ENCODE data around the gene ALCAM.

The ALCAM gene

DNA sequence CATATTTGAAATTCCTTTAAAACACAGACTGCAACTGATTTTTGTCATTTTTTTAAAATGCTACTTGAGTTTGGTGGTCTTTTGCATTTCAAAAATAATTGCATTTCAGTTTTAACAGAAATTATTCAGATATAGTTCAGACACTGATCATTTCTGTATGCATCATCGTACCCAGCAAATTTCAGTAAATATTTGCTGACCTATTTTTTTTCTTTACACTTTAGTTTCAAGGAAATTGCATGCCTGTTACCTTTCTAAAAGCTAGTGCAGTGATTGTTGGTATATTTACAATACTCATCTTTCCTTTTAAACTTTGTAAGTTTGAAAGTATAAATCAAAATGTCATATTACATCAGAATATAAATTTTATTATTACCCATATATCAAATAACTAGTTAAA, 32.4 kb downstream of the ALCAM start (continued):
- TF ChIP-seq ZNF433 (tag by site-specific recombination; IDR thresholded peaks at IDR 0.05; ENCODE audit: low read depth) (no peak), ZNF610 (tag by site-specific recombination; IDR thresholded peaks at IDR 0.05; ENCODE audit: borderline replicate concordance) (no peak)

DNA sequence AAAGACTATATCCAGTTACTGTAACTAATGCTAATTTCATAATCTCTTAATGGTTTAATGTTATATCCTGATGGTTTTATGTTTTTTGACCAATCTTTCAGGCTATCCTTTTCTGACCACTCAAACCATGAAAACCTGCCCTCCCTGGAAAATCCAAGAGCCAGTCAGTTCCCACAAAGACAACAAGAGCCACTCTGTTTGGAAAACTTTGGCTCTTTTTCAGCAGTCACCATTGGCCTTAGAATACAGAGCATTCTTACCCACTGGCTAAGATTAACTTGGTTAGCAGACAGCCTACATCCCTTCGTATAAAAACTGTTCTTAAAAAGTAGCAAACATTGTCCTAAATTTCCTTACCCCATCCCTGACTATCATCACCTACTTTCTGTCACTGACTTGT, 32.9 kb downstream of the ALCAM start:
- TF ChIP-seq, protein P1, sequence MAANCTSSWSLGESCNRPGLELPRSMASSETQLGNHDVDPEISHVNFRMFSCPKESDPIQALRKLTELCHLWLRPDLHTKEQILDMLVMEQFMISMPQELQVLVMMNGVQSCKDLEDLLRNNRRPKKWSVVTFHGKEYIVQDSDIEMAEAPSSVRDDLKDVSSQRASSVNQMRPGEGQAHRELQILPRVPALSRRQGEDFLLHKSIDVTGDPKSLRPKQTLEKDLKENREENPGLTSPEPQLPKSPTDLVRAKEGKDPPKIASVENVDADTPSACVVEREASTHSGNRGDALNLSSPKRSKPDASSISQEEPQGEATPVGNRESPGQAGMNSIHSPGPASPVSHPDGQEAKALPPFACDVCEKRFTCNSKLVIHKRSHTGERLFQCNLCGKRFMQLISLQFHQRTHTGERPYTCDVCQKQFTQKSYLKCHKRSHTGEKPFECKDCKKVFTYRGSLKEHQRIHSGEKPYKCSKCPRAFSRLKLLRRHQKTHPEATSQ (tag by site-specific recombination; IDR thresholded peaks at IDR 0.05), result no peak
- TF ChIP-seq, protein P2, sequence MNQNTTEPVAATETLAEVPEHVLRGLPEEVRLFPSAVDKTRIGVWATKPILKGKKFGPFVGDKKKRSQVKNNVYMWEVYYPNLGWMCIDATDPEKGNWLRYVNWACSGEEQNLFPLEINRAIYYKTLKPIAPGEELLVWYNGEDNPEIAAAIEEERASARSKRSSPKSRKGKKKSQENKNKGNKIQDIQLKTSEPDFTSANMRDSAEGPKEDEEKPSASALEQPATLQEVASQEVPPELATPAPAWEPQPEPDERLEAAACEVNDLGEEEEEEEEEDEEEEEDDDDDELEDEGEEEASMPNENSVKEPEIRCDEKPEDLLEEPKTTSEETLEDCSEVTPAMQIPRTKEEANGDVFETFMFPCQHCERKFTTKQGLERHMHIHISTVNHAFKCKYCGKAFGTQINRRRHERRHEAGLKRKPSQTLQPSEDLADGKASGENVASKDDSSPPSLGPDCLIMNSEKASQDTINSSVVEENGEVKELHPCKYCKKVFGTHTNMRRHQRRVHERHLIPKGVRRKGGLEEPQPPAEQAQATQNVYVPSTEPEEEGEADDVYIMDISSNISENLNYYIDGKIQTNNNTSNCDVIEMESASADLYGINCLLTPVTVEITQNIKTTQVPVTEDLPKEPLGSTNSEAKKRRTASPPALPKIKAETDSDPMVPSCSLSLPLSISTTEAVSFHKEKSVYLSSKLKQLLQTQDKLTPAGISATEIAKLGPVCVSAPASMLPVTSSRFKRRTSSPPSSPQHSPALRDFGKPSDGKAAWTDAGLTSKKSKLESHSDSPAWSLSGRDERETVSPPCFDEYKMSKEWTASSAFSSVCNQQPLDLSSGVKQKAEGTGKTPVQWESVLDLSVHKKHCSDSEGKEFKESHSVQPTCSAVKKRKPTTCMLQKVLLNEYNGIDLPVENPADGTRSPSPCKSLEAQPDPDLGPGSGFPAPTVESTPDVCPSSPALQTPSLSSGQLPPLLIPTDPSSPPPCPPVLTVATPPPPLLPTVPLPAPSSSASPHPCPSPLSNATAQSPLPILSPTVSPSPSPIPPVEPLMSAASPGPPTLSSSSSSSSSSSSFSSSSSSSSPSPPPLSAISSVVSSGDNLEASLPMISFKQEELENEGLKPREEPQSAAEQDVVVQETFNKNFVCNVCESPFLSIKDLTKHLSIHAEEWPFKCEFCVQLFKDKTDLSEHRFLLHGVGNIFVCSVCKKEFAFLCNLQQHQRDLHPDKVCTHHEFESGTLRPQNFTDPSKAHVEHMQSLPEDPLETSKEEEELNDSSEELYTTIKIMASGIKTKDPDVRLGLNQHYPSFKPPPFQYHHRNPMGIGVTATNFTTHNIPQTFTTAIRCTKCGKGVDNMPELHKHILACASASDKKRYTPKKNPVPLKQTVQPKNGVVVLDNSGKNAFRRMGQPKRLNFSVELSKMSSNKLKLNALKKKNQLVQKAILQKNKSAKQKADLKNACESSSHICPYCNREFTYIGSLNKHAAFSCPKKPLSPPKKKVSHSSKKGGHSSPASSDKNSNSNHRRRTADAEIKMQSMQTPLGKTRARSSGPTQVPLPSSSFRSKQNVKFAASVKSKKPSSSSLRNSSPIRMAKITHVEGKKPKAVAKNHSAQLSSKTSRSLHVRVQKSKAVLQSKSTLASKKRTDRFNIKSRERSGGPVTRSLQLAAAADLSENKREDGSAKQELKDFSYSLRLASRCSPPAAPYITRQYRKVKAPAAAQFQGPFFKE (tag by site-specific recombination; IDR thresholded peaks at IDR 0.05; ENCODE audit: borderline replicate concordance), result no peak
- TF ChIP-seq ZNF175 (tag by site-specific recombination; IDR thresholded peaks at IDR 0.05) (no peak), ZNF138 (tag by site-specific recombination; IDR thresholded peaks at IDR 0.05; ENCODE audit: borderline replicate concordance) (no peak), ZXDB (tag by site-specific recombination; IDR thresholded peaks at IDR 0.05) (no peak), ZNF549 (tag by site-specific recombination; IDR thresholded peaks at IDR 0.05) (no peak), KLF8 (tag by site-specific recombination; IDR thresholded peaks at IDR 0.05) (no peak), KLF10 (tag by site-specific recombination; IDR thresholded peaks at IDR 0.05) (no peak), ZNF16 (tag by site-specific recombination; IDR thresholded peaks at IDR 0.05; ENCODE audit: low read depth) (no peak), ZNF266 (tag by site-specific recombination; IDR thresholded peaks at IDR 0.05; ENCODE audit: low read depth) (no peak), ZNF777 (tag by site-specific recombination; IDR thresholded peaks at IDR 0.05; ENCODE audit: borderline replicate concordance) (no peak), YY1 (tag by site-specific recombination; IDR thresholded peaks at IDR 0.05) (no peak)
- TF ChIP-seq, protein P3, sequence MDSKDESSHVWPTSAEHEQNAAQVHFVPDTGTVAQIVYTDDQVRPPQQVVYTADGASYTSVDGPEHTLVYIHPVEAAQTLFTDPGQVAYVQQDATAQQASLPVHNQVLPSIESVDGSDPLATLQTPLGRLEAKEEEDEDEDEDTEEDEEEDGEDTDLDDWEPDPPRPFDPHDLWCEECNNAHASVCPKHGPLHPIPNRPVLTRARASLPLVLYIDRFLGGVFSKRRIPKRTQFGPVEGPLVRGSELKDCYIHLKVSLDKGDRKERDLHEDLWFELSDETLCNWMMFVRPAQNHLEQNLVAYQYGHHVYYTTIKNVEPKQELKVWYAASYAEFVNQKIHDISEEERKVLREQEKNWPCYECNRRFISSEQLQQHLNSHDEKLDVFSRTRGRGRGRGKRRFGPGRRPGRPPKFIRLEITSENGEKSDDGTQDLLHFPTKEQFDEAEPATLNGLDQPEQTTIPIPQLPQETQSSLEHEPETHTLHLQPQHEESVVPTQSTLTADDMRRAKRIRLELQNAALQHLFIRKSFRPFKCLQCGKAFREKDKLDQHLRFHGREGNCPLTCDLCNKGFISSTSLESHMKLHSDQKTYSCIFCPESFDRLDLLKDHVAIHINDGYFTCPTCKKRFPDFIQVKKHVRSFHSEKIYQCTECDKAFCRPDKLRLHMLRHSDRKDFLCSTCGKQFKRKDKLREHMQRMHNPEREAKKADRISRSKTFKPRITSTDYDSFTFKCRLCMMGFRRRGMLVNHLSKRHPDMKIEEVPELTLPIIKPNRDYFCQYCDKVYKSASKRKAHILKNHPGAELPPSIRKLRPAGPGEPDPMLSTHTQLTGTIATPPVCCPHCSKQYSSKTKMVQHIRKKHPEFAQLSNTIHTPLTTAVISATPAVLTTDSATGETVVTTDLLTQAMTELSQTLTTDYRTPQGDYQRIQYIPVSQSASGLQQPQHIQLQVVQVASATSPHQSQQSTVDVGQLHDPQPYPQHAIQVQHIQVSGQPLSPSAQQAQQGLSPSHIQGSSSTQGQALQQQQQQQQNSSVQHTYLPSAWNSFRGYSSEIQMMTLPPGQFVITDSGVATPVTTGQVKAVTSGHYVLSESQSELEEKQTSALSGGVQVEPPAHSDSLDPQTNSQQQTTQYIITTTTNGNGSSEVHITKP (tag by site-specific recombination; IDR thresholded peaks at IDR 0.05), result no peak
- CTCF ChIA-PET, result no interaction called here
- H3K9me3 ChIP-seq (ENCODE audit: control insufficient read depth, insufficient read depth, low read depth, low read length), result no peaks in the 10 kb centered on the region
- H3K36me3 ChIP-seq (ENCODE audit: control insufficient read depth in 2 of 2, insufficient read depth in 1 of 2, low read length in 2 of 2), result no peaks in the 10 kb centered on the region
- POLR2A ChIA-PET, result no interaction called here
- no peaks in the 10 kb centered on the region for H3K4me1 ChIP-seq (ENCODE audit: control insufficient read depth, insufficient read depth, low read length)
- no peak overlapping the region for H3K27ac ChIP-seq (ENCODE audit: extremely low read depth, low read depth, low read length)
- no peak overlapping the region for H3K4me3 ChIP-seq (ENCODE audit: low read depth, low read length)

Measured in HEK293 (cell line).